Measurements from ENCODE around the gene DLGAP1.

GRCh38 chr18:3995476-3996102 is 459.5 kb downstream of the DLGAP1 start:
- TF ChIP-seq RCOR1 (IDR thresholded peaks at IDR 0.05; ENCODE audit: low read length): no peak
- TF ChIP-seq CTCF (IDR thresholded peaks at IDR 0.05): peak; percentile 90
- no peak for TF ChIP-seq FOXJ3 (CRISPR knock-in tag; IDR thresholded peaks at IDR 0.05)
- TF ChIP-seq RFX5 (IDR thresholded peaks at IDR 0.05; ENCODE audit: low read length): no peak
- TF ChIP-seq EP300 (IDR thresholded peaks at IDR 0.05; ENCODE audit: borderline replicate concordance in 1 of 2, low read depth in 1 of 2, low read length in 1 of 2): no peak
- no peak for TF ChIP-seq POLR2AphosphoS5 (IDR thresholded peaks at IDR 0.05; ENCODE audit: low read depth, low read length)
- no peak for TF ChIP-seq NFIC (IDR thresholded peaks at IDR 0.05; ENCODE audit: borderline replicate concordance)
- TF ChIP-seq FOXM1 (IDR thresholded peaks at IDR 0.05; ENCODE audit: low read depth): no peak
- no peak for TF ChIP-seq YY1 (IDR thresholded peaks at IDR 0.05; ENCODE audit: low read depth)
- no peak for TF ChIP-seq ZBTB33 (IDR thresholded peaks at IDR 0.05; ENCODE audit: borderline replicate concordance, low read depth)
- no peak for TF ChIP-seq TEAD4 (IDR thresholded peaks at IDR 0.05; ENCODE audit: borderline replicate concordance, insufficient read depth)
